ENCODE data around the gene DENND1C.
"Not testable (repeated sequence)": the region's sequence is repeated elsewhere in the genome, so short reads cannot be mapped to it uniquely, and the experiment has no call there.

Gene DENND1C

GRCh38 chr19:6509118-6509971 lies 27.8 kb upstream of the DENND1C start:
- peak; percentile 15 for DNase-seq (ENCODE audit: low spot score)

- not testable (repeated sequence) for DNase-seq (ENCODE audit: low spot score)
These were observed 26.6 kb upstream of the DENND1C start for GRCh38 chr19:6508028-6508771.

DNA sequence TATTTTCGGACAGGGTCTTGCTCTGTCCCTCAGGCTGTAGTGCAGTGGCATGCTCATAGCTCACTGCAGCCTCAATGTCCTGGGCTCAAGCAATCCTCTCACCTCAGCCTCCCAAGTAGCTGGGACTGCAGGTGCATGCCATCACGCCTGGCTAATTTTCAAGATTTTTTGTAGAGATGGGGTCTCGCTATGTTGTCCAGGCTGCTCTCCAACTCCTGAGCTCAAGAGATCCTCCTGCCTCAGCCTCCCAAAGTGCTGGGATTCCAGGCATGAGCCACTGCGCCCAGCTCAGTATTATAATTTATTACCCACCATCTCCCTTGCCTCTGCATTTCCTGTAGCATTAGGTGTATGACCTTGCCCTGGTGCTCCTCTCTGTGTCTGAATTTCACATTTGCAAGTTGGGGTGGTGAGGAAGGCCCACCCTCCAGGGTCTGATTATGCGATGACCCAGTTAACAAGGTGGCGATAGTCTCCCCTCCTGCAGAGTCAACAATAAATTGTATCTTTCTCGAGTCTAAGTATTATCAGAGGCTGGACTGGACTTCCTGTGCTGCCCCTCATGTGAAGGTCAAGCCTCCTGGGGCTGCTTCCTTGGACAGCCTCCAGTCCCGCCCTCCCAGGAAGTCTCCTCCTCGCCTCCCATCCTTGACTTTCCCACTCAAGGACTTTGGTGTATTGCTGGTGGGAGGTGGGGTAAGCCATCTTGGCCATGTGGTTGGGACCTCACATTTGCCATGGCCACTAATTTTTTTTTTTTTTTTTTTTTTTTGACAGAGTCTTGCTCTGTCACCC lies 22.0 kb upstream of the DENND1C start:
- DNase-seq (ENCODE audit: low spot score) = no peak

DNA sequence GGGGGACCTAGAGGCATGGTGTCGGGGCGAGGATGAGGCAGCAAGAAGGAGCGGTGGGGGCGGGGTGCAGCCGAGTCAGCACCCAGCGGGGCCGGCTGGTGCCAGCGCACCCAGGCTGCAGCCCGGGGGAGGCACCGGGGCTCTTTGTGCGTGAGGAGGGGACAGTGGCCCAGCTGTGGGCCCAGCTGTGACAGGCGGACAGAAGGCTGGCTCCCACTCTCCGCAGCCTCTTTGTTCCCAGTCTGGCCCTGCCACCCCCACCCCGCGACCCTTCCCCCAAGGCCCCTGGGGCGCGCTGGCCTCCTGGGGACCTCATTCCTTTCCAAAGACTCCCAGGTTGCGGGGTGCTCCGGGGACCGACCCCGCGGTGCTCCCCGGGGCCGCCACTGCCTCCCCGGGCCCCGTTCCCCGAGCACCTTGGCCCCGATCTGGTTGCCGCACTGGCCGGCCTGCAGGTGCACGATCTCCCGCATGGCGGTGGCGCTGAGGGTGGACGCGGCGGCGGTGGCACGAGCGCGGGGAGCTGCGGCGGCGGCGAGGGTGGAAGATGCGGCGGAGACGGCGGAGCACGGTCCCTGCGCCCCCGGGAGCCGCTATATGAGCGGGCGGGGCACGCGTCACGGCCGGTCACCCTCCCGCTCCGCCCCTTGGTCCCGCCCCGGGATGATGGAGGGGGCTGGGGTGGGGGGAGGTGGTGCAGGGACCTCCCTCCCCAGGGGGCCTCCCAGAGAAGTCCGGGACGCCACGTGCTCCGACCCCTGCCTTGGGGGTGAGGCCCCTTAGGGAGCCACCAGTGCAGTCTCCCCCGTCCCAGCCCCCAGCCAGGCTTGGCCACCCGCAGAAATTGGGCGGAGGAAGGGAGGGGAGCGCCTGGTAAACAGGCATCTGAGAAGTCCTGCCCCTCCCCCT lies 20.4 kb upstream of the DENND1C start, which contains the start of gene TUBB4A:
TSS of gene TUBB4A (minus strand) at position 570 of the 909 bp plus-strand sequence. CDS start at position 473, 97 bp downstream.
- peak; percentile 39 for DNase-seq (ENCODE audit: low spot score)

DNA sequence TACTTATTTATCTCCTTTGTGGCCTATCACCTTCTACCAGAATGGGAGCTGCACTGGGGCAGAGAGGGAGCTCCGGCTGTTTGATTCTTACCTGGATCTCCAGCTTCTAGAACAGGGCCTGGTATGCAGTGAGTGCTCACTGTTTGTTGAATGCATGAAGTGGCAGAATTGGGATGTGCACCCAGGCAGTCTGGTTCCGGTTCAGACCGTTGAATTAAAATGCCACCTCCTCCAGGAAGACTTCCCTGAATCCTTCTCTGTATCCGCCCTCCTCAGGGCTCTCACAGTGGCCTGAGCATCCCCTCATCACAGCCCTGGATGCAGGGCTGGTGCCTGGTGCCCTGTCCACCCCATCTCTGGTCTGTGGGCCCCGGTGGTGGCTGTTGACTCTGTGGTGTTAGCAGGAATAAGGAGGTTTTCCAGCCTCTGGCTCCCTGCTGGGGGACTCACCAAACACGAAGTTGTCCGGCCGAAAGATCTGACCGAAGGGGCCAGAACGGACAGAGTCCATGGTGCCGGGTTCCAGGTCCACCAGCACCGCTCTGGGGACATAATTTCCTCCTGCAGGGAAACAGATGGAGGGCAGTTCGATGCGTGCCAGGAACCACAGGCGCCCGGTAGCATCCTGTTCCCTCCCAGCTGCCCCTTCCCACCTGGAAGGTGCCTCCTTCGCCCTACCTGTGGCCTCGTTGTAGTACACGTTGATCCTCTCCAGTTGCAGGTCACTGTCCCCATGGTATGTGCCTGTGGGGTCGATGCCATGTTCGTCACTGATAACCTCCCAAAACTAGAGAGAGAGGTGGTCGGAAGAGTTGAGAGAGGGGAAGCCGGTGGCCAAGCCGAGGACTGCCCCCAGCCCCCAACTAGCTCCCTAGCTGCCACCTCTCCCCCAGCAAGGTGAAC lies 19.5 kb upstream of the DENND1C start:
- no peak for DNase-seq (ENCODE audit: low spot score)

DNA sequence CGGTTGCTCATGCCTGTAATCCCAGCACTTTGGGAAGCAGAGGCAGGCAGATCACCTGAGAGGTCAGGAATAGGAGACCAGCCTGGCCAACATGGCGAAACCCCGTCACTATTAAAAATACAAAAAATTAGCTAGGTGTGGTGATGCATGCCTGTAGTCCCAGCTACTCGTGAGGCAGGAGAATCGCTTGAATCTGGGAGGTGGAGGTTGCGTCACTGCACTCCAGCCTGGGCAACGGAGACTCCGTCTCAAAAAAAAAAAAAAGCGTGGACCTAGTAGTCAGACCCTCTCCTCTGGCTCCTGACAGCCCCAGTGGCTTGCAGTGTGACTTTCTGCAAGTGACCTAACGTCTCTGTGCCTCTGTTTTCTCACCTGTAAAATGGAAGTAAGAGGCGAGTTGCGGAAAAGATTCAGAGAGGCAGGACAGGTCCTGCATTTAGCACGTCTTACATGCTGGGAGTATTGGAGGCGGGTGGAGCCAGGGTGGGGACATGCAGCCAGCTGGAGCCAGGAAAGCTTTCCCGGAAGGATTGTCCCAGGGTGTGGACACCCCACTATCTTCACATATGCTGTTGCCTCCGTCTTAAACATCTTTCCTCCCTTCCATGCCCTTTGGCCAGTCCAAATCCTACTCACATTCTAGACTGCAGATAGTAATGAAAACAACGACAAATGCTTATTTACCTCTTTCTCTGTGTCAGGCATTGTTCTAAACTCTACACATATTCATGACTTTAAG lies 17.6 kb upstream of the DENND1C start:
- no peak for DNase-seq (ENCODE audit: low spot score)

DNA sequence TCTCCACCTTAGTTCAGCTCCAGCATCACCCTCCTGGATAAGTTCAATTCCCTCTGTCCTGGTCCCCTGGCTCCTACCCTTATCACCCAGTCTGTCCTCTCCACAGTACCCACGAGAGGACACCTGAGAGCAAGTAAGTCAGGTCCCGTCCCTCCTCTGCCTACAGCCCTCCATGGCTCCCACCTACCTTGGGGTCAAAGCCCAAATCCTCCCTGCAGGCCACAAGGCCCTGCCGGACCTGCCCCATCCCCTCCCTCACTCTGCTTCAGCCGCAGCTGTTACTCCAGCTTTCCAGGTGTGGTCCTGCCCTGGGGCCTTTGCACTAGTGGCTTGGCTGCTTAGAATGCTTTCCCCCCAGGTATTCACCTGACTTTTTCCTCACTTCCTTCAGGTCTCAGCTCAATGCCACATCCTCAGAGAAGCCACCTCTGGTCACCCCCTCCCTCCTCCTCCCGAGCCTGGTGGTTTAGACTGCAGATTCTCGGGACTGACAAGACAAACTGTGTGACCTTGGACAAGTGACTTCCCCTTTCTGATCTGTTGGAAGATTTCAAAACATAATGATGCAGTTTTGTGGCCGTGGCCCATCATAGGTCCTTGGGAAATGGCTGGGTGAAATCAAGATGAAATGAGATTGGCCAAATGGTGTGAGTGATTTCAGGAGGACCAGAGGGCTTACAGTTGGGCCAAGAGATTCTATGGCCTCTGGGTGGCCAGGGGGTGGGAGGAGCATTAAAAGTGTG lies 16.9 kb upstream of the DENND1C start:
- peak; percentile 4 for DNase-seq (ENCODE audit: low spot score)

DNA sequence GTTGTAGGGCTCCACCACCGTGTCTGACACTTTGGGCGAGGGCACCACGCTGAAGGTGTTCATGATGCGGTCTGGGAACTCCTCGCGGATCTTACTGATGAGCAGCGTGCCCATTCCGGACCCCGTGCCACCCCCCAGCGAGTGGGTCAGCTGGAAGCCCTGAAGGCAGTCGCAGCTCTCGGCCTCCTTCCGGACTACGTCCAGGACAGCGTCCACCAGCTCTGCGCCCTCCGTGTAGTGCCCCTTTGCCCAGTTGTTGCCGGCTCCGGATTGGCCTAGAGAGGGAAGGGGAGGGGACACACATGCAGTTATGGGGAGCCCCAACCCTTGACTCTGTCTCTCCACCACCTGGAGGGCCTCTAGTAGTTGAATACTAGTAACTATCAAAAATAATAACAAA lies 14.4 kb upstream of the DENND1C start:
- peak; percentile 0 for DNase-seq (ENCODE audit: low spot score)

DNA sequence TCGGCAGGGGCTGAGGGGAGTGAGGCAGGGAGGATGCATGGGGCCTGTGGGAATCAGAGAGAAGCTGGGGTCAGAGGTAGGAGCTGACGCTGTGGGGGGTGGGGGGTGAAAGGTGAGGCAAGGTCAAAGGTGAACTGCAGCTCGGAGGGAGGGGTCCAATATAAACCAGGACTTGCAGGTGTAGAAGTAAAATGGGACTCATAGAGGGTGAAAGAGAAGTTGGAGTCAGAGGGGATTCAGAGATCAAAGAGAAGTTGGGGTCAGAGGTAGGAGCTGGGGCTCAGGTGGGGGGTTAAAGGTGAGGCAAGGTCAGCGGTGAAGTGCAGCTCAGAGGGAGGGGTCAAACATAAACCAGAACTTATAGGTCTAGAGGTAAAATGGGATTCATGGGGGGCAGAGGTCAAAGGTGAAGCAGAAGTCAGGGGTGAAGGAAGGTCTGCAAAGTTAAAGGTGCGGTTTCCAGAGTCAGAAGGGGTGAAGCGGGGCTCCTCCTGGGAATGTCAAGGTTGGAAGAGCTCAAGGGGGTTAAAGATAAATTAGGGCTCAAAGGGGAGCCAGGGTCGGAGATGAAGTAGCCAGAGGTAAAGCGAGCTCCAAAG lies 12.9 kb upstream of the DENND1C start:
- no peak for DNase-seq (ENCODE audit: low spot score)

DNA sequence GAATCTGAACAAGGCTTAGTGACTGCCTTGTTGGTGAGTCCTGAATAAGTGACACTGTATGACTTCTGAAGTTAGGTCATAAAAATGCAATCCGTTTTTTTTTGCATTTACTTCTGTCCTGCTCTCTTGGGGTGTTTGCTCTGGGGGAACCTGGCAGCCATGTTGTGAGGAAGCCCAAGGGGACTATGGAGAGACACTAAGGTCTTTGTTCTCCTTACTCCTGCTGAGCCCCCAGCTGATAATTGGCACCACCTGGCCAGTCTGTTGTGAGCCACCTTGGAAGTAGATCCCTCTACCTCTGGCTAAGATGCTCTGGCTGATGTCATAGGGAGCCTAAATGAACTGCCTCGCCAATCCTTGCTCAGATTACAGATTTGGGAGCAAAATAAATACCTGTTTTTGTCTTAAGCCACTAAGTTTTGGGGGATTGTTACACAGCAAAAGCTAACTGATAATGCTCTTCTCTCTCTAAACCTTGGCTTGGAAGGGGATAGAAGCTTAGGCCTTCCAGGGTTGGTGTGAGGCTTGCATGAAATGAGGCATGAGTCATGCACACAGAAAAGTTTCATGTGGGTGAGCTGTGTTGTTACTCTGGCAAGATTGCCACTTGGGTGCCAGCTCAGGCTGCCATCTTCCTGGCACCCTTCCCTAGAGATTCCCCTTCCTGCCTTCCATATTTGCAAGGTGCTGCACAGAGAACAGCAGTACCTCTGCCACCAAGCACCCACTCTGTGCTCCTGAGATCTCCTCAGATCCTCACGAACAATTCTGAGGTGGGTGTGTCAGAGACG lies 10.4 kb upstream of the DENND1C start:
- DNase-seq (ENCODE audit: low spot score) = no peak

GRCh38 chr19:6490134-6490533 lies 8.5 kb upstream of the DENND1C start:
- DNase-seq (ENCODE audit: low spot score) = no peak

DNA sequence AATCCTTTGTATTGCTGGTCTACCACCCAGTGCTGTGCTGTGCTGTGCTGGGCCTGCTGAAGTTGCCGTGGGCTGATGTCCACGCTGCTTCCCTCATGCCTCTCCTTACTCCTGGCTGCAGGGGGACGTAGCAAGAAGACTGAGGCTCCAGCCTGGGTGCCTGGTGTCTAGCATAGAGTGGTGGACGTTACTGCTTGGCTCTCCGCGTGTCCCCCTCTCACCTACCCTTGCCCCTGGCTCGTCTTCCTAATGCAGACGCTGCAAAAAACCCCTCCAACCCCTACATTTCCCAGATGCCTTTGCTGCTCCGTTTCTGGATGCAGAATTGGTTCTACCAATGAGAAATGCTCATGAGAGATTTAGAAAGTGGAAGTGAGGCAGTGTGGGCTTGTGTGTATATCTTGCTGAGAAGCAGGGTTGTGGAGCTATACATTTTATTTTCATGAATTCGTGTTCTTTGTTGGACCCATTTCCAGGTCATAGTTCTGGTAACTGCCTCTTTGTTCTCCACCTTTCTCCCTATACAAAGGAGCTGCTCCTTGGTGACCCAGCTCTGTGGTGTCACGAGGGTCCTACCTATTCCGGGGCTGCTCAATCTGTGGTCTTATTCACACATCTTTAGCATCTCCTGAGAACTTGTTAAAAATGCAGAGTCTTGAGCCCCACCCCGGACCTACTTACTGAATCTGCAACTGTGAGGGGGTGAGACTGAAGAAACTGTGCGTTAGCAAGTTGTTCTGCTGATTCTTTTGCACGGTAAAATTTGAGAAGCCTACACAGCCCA lies 7.9 kb upstream of the DENND1C start:
- no peak for DNase-seq (ENCODE audit: low spot score)

GRCh38 chr19:6484831-6485230 lies 3.2 kb upstream of the DENND1C start:
- DNase-seq (ENCODE audit: low spot score) = no peak

DNA sequence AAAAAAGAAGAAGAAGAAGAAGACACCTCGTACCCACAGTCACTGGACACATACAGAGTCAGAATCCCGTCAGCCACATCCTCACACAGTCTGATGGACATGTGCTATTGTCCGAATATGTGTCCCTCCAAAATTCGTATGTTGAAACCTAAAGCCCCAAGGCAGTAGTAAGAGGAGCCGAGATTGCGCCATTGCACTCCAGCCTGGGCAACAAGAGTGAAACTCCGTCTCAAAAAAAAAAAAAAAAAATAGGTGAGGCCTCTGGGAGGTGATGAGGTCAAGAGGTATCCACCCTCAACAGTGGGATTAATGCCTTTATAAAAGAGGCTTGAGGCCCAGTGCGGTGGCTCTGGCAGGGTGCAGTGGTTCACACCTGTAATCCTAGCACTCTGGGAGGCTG lies 2.6 kb upstream of the DENND1C start:
- no peak for DNase-seq (ENCODE audit: low spot score)

- no peak for DNase-seq (ENCODE audit: low spot score)
These were observed 1.6 kb upstream of the DENND1C start for GRCh38 chr19:6483235-6483634.

DNA sequence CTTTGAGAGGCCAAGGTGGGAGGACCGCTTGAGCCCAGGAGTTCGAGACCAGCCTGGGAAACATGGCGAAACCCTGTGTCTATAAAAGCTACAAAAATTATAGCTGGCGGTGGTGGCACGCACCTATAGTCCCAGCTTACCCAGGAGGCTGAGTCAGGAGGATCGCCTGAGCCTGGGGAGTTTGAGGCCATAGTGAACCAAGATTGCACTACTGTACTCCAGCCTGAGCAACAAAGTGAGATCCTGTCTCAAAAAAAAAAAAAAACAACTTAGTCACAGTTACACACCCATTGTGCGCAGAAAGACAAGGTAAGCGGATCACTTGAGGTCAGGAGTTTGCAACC lies 728 bp upstream of the DENND1C start:
- DNase-seq (ENCODE audit: low spot score) = no peak

- DNase-seq (ENCODE audit: low spot score) = no peak
These were observed 655 bp downstream of the DENND1C start for GRCh38 chr19:6480848-6481415.
